HCT116 (cell line): ENCODE measurements around the gene FGF6. TPM values are rescaled to one million over a fixed set of nuclear protein-coding genes. Genes with fewer than 3 reads are reported as not detected.

Experiments
- ATAC-seq: fragments of 200-7000 bp; cut with Tn5 transposase; 2 replicates; pipeline ENCODE4 v1.9.1; 2020; ENCODE audit warnings: mild to moderate bottlenecking, moderate library complexity
- BruUV-seq: library from RNA; stranded (reverse); fragments of 400-500 nt; replicated peaks from 2 replicates; lab custom pipeline; 2021; lab: Mats Ljungman, UMichigan
- CTCF ChIA-PET: fragments of 300-600 bp; sonication (Branson Sonifier 250); formaldehyde crosslinking; loops from one replicate; lab custom pipeline; 2021; ENCODE audit warnings: antibody characterized with exemption; lab: Charles Lee
- POLR2A ChIA-PET: fragments of 300-600, 350-600 bp; sonication (Branson Sonifier 250); formaldehyde crosslinking; loops from one replicate; lab custom pipeline; 2021; ENCODE audit warnings: antibody characterized with exemption; lab: Charles Lee
- RAD21 ChIA-PET, 2 experiments: fragments of 300-600 bp; sonication (Branson Sonifier 250); formaldehyde crosslinking; loops; one replicate each; lab custom pipeline; 2023; ENCODE audit warnings: low total read pairs in 2 of 2; ENCODE audit not compliant: uncharacterized antibody in 2 of 2, unreplicated experiment in 2 of 2, low non-redundant PET in 1 of 2; lab: Charles Lee
- DNase-seq: peaks from one replicate; pipeline ENCODE4 v3.0.0-alpha.2; 2010; ENCODE audit warnings: low read depth, low spot score
- H2AFZ ChIP-seq: fragments of 200-600 bp; shearing (Covaris generic), sonication (generic); 2 replicates; pipeline ENCODE4 v1.6.1; 2017; ENCODE audit warnings: low read depth, mixed run types, mixed read lengths, antibody characterized with exemption, low read length; ENCODE audit not compliant: poor library complexity, severe bottlenecking
- H3K27ac ChIP-seq: 2 replicates; pipeline ENCODE4 v1.5.1; 2012; ENCODE audit warnings: low read depth, low read length
- H3K27me3 ChIP-seq: fragments of 200-600 bp; sonication (generic); 2 replicates; pipeline ENCODE4 v1.6.1; 2016; ENCODE audit warnings: mixed run types, low read length, mixed read lengths; ENCODE audit not compliant: insufficient read depth
- H3K36me3 ChIP-seq, 2 experiments: fragments of 200-500 bp in 1 of 2; fragments of 200-600 bp in 1 of 2; sonication (Bioruptor generic) in 1 of 2; sonication (generic) in 1 of 2; 2 replicates each; pipeline versions ENCODE4 v1.5.1 to v1.6.1; 2014 to 2016; ENCODE audit warnings: low read length in 2 of 2, inconsistent platforms in 1 of 2, mixed read lengths in 1 of 2, mixed run types in 1 of 2; ENCODE audit not compliant: insufficient read depth in 2 of 2, control insufficient read depth in 1 of 2
- H3K4me1 ChIP-seq, 2 experiments: fragments of 200-600 bp in 1 of 2; sonication (generic) in 1 of 2; 2 replicates each; pipeline versions ENCODE4 v1.5.1 to v1.6.1; 2012 to 2017; ENCODE audit warnings: low read length in 2 of 2, inconsistent platforms in 1 of 2, mild to moderate bottlenecking in 1 of 2, mixed read lengths in 1 of 2, mixed run types in 1 of 2, moderate library complexity in 1 of 2; ENCODE audit not compliant: insufficient read depth in 2 of 2, control insufficient read depth in 1 of 2
- H3K4me2 ChIP-seq: fragments of 200-600 bp; sonication (generic); 2 replicates; pipeline ENCODE4 v1.6.1; 2017; ENCODE audit warnings: mixed run types, low read length, mixed read lengths
- H3K4me3 ChIP-seq, 2 experiments: fragments of 200-600 bp in 1 of 2; sonication (generic) in 1 of 2; replicated peaks in 1 of 2; 2 replicates each; pipeline ENCODE4 v1.5.1; 2011 to 2016; ENCODE audit warnings: low read length in 2 of 2, control low read depth in 1 of 2, low read depth in 1 of 2, mild to moderate bottlenecking in 1 of 2, mixed read lengths in 1 of 2, mixed run types in 1 of 2
- H3K79me2 ChIP-seq: fragments of 200-600 bp; sonication (generic); 2 replicates; pipeline ENCODE4 v1.6.1; 2017; ENCODE audit warnings: mild to moderate bottlenecking, mixed run types, low read length, moderate library complexity, mixed read lengths; ENCODE audit not compliant: insufficient read depth
- H3K9ac ChIP-seq: fragments of 200-600 bp; sonication (generic); 2 replicates; pipeline ENCODE4 v1.6.1; 2016; ENCODE audit warnings: low read length, mixed read lengths
- H3K9me2 ChIP-seq: fragments of 200-600 bp; sonication (generic), shearing (Covaris generic); 2 replicates; pipeline ENCODE4 v1.6.1; 2017; ENCODE audit warnings: mixed run types, mild to moderate bottlenecking, moderate library complexity; ENCODE audit not compliant: insufficient read depth
- H3K9me3 ChIP-seq, 2 experiments: fragments of 200-500 bp in 1 of 2; fragments of 200-600 bp in 1 of 2; sonication (Bioruptor generic) in 1 of 2; sonication (generic) in 1 of 2; 2 replicates each; pipeline ENCODE4 v1.6.1; 2014 to 2017; ENCODE audit warnings: low read length in 2 of 2, mixed read lengths in 2 of 2, inconsistent platforms in 1 of 2, low read depth in 1 of 2, mild to moderate bottlenecking in 1 of 2, mixed run types in 1 of 2, moderate library complexity in 1 of 2; ENCODE audit not compliant: control insufficient read depth in 1 of 2, insufficient read depth in 1 of 2
- H4K20me1 ChIP-seq: fragments of 200-600 bp; sonication (generic), shearing (Covaris generic); 2 replicates; pipeline ENCODE4 v1.6.1; 2017; ENCODE audit warnings: mixed run types, mild to moderate bottlenecking, moderate library complexity; ENCODE audit not compliant: insufficient read depth
- CEBPB ChIP-seq: IDR thresholded peaks from 2 replicates; pipeline ENCODE4 v1.6.1; 2012; ENCODE audit warnings: low read depth
- ELF1 ChIP-seq: IDR thresholded peaks from 2 replicates; pipeline ENCODE4 v1.6.1; 2012; ENCODE audit warnings: low read depth, borderline replicate concordance
- EZH2 ChIP-seq: fragments of 200-600 bp; sonication (generic); IDR thresholded peaks from 2 replicates; pipeline ENCODE4 v1.6.1; 2017; ENCODE audit warnings: antibody characterized with exemption, mixed run types
- EZH2phosphoT487 ChIP-seq: fragments of 200-600 bp; IDR thresholded peaks from 2 replicates; pipeline ENCODE4 v1.6.1; 2018; ENCODE audit warnings: antibody characterized with exemption, borderline replicate concordance
- FOSL1 ChIP-seq: IDR thresholded peaks from 2 replicates; pipeline ENCODE4 v1.6.1; 2012; ENCODE audit warnings: low read depth
- SIN3A ChIP-seq: IDR thresholded peaks from 2 replicates; pipeline ENCODE4 v1.6.1; 2012; ENCODE audit warnings: low read depth
- SP1 ChIP-seq: IDR thresholded peaks from 2 replicates; pipeline ENCODE4 v1.6.1; 2012; ENCODE audit warnings: low read depth
- SRF ChIP-seq: IDR thresholded peaks from 2 replicates; pipeline ENCODE4 v1.6.1; 2012; ENCODE audit warnings: low read depth
- YY1 ChIP-seq: IDR thresholded peaks from 2 replicates; pipeline ENCODE4 v1.6.1; 2011; ENCODE audit warnings: low read length, low read depth, moderate library complexity, mild to moderate bottlenecking; ENCODE audit not compliant: insufficient replicate concordance; ENCODE audit errors: extremely low read depth
- intact Hi-C: fragments of 100-400 bp; cut with micrococcal nuclease; formaldehyde crosslinking; loops from 2 replicates; pipeline ENCODE4 v1.10.0; 2022
- total RNA-seq: library from RNA; stranded (reverse); gene quantifications from one replicate; pipeline ENCODE4 v1.2.1, GENCODE V29; 2021; ENCODE audit not compliant: unreplicated experiment
- TF ChIP-seq, protein P1 (sequence below): IDR thresholded peaks from 2 replicates; pipeline ENCODE4 v1.6.1; 2011; ENCODE audit warnings: mild to moderate bottlenecking, low read length, moderate library complexity; ENCODE audit not compliant: insufficient replicate concordance; ENCODE audit errors: extremely low read depth
- TF ChIP-seq, protein P2 (sequence below): IDR thresholded peaks from 2 replicates; pipeline ENCODE4 v1.6.1; 2012
- TF ChIP-seq, protein P3 (sequence below): IDR thresholded peaks from 2 replicates; pipeline ENCODE4 v1.6.1; 2012

The FGF6 gene
- total RNA-seq, 1 experiment from 2014 or later, result not detected

DNA sequence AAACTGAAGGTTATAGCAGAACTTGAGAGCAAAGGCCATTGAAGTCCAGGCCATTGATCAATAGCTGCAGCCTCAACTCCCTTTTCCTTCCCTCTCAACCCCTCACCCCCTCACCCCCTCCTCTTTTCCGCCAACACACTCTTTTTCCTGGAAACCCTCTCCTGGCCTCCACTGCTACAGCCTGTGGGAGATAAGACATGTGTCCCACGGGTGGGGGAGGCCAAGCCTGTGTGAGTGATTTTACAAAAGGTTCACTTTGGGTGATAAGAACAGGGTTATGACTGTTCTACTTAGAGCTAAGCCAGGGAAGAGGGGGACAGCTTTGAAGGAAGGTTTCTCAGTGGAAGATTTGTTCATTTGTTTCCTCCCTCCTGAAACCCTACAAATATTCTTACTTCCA is 57.0 kb downstream of the FGF6 start:
- H3K27me3 ChIP-seq, result peaks cover 17% of the 10 kb centered on the region
- ATAC-seq, result no peak
- no peaks in the 10 kb centered on the region for H3K9me2 ChIP-seq
- DNase-seq, result no peak
- H3K9ac ChIP-seq, result no peak overlapping the region
- intact Hi-C loops, result no loop called here
- no peak overlapping the region for H3K4me3 ChIP-seq
- CTCF ChIA-PET, result no interaction called here
- no TSS peak for BruUV-seq
- H3K4me2 ChIP-seq, result no peak overlapping the region
- H3K27ac ChIP-seq, result no peak overlapping the region
- H2AFZ ChIP-seq, result no peak overlapping the region
- H3K79me2 ChIP-seq, result no peaks in the 10 kb centered on the region
- TF ChIP-seq YY1 (no peak), EZH2 (no peak), FOSL1 (no peak), SP1 (no peak), SRF (no peak), ELF1 (no peak), SIN3A (no peak), EZH2phosphoT487 (no peak), CEBPB (no peak)
- TF ChIP-seq, protein P1, sequence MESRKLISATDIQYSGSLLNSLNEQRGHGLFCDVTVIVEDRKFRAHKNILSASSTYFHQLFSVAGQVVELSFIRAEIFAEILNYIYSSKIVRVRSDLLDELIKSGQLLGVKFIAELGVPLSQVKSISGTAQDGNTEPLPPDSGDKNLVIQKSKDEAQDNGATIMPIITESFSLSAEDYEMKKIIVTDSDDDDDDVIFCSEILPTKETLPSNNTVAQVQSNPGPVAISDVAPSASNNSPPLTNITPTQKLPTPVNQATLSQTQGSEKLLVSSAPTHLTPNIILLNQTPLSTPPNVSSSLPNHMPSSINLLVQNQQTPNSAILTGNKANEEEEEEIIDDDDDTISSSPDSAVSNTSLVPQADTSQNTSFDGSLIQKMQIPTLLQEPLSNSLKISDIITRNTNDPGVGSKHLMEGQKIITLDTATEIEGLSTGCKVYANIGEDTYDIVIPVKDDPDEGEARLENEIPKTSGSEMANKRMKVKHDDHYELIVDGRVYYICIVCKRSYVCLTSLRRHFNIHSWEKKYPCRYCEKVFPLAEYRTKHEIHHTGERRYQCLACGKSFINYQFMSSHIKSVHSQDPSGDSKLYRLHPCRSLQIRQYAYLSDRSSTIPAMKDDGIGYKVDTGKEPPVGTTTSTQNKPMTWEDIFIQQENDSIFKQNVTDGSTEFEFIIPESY, result no peak
- TF ChIP-seq, protein P2, sequence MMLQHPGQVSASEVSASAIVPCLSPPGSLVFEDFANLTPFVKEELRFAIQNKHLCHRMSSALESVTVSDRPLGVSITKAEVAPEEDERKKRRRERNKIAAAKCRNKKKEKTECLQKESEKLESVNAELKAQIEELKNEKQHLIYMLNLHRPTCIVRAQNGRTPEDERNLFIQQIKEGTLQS, result no peak
- TF ChIP-seq, protein P3, sequence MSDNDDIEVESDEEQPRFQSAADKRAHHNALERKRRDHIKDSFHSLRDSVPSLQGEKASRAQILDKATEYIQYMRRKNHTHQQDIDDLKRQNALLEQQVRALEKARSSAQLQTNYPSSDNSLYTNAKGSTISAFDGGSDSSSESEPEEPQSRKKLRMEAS, result no peak
- TF ChIP-seq, all 23 proteins: peak for 0
- ChIA-PET POLR2A (no interaction called here), RAD21 (no interaction called here)
- H4K20me1 ChIP-seq, result no peaks in the 10 kb centered on the region
- no peaks in the 10 kb centered on the region for H3K9me3 ChIP-seq
- no peaks in the 10 kb centered on the region for H3K36me3 ChIP-seq
- H3K4me1 ChIP-seq, result no peaks in the 10 kb centered on the region
